ENCODE measurements around the gene IL17REL.

The IL17REL gene

DNA sequence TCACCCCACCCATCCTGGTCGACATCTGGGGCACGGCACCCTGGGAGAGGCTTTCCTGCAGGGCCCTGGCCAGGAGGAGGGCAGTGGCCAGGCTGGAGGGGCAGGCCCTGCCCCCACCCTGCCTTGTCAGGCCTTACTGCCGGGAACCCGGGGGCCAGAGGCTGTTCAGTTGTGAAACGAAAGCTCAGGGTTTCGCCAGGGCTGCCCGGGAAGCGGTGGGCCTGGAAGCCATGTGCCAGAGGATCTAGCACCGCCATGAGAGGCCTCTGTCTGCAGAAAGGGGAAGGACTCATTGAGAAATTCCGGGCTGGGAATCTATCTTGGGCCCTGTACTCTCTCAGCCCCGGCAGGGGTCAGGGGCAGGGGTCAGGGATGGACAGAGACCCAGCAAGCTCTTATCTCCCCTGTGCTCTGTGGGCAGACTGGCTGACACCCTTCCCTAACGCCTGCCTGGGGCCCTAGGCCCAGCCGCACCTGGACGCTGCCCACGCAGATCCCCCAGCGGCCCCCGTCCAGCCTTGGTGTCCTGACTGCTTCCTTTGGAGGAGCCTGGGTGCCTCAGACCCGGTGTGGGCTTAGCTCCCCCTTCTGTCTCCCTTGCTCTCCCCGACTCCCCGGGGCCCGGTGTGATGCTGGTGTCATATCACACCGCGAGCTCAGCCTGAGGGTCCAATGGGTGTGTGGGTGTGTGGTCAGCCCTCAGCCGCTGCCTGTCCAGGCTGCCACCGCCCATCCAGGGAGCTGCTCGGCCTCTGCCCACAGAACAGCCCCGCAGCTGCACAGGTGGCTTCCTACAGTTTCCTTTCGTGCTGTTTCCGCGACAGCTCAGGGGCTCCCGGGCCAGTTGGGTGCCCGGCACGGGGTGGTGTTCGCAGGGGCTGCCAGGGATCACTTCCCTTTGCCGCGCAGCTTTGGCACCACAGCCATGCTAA lies 45.5 kb downstream of the IL17REL start:
- DNase-seq (ENCODE audit: low read depth), result no peak

DNA sequence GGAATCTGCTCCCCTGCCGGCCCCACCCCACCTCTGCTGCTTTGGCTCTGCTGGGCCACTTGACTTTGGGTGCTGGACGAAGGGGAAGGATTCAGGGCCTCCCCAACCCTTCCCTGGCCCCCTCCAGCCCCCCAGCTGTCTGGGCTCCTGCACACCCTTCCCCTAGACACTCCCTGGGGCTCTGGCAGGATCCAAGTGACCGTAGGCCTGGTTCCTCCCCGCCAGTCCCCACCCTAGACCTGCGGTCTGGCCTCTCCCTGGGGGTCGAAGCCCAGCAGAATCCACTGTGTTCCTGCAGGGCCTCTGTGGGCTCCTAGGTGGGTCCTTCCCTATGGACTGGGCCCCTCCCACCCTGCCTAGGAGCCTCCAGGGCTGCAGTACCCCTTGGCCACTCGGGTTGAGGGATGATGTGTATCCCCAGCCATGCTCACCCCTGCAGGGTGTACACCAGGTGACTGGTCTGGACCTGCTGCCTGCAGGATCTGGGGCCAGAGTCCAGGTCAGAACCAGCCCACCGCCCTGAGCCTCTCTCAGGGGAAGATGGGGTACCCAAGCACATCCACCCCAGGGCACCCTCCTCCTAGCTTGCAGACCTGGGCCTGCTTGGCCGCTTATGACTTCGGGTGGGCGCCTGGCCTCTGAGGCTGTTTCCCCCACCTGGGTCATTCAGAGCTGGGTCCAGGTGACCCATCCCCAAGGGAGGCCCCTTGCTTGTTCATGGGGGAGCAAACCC lies 46.4 kb downstream of the IL17REL start:
- no peak for DNase-seq (ENCODE audit: low read depth)

DNA sequence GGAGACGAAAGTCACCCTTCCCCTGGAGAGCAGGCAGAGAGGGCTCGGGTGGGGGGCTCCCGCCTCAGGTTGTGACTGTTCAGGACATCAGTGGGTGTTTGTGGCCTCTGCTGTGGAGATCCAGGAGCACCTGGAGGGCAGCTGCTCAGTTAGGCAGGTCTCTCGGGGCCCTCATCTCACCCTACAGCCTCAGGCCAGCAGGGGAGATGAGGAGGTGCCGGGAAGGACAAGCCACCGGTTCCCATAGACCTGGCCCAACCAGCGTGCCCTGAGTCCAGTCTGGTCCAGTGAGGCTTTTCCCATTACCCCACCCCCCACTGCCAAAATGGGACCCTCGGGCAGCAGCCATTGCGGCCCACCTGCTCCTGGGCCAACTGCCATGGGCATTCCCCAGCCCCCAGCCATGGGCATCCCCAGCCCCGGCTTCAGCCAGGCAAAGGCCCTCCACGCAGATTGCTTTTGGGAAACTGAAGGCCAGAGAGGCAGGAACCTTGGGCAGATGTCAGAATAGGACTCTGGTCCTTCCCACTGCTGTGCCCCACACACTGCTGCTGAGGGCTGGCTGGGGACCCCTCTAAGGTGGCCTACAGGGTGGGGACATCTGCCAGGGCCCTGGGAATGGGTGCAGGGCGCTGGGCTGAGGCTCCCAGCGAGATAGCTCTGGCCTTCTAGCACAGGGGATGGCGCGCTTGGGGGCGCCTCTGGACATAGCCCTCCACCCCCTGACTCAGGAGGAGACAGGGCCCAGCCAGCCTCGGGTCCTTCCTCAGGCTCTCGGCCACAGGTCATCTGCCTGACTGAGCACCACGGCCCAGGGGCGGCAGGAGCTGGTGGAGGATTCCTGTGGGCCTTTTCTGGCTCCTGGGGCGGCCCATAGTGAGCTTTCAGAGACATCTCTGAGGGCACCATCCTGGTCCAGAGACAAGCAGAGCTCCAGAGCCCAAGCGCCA lies 47.2 kb downstream of the IL17REL start:
- no peak for DNase-seq (ENCODE audit: low read depth)

DNA sequence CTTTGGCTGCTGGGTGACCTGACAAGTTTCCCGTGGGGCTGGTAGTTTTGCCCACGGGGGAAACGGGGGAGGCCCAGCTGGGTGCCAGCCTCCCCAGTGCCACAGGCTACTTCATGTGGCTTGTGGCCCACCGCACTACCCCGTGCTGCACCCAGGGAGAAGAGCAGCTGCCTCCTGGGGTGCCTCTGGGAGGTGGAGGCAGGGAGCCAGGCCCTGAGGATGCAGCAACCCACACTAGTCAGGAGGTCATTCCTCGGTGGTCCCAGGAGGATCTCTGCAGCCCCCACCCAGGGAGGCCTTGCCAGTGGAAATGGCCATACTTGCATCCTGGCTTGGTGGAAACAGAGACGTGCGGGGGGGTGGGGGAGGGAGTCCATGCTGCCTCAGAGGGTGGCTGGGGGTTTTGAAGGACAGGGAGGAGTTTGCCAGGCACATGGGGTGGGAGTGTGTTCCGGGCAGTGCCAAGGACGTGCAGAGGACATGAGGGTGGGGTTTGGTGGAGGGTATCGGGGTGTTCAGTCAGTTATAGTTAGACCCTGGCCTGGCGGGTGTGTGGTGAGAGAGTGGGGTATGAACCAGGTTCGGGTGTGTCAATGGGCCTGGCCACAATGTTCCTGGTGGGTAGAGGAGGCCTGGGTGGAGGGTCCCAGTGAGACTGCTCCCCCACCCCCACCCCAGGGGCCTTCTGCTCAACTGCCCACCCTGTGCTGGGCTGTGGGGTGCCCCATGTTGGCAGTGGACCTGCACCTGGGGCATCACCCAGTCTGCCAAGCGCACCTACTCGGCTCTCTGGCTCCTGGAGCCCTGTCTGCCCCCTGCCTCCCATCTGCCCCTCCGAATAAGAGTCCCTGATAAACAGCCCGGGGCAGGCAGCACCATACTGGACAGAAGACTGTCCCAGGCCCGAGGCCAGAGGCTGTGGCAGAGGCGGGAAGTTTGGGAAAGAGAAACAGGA lies 48.2 kb downstream of the IL17REL start:
- no peak for DNase-seq (ENCODE audit: low read depth)

DNA sequence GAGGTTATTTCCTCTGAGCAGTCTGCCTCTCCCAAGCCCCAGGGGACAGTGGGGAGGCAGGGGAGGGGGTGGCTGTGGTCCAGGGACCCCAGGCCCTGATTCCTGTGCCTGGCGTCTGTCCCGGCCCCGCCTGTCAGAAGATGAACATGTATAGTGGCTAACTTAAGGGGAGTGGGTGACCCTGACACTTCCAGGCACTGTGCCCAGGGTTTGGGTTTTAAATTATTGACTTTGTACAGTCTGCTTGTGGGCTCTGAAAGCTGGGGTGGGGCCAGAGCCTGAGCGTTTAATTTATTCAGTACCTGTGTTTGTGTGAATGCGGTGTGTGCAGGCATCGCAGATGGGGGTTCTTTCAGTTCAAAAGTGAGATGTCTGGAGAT lies 48.9 kb downstream of the IL17REL start:
- DNase-seq (ENCODE audit: low read depth), result no peak

DNA sequence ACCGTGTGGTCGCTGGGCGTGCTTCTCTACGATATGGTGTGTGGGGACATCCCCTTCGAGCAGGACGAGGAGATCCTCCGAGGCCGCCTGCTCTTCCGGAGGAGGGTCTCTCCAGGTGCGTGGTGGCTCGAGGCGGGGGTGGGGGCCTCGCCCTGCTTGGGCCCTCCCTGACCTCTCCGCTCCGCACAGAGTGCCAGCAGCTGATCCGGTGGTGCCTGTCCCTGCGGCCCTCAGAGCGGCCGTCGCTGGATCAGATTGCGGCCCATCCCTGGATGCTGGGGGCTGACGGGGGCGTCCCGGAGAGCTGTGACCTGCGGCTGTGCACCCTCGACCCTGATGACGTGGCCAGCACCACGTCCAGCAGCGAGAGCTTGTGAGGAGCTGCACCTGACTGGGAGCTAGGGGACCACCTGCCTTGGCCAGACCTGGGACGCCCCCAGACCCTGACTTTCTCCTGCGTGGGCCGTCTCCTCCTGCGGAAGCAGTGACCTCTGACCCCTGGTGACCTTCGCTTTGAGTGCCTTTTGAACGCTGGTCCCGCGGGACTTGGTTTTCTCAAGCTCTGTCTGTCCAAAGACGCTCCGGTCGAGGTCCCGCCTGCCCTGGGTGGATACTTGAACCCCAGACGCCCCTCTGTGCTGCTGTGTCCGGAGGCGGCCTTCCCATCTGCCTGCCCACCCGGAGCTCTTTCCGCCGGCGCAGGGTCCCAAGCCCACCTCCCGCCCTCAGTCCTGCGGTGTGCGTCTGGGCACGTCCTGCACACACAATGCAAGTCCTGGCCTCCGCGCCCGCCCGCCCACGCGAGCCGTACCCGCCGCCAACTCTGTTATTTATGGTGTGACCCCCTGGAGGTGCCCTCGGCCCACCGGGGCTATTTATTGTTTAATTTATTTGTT lies 49.6 kb downstream of the IL17REL start:
- DNase-seq (ENCODE audit: low read depth), result no peak

DNA sequence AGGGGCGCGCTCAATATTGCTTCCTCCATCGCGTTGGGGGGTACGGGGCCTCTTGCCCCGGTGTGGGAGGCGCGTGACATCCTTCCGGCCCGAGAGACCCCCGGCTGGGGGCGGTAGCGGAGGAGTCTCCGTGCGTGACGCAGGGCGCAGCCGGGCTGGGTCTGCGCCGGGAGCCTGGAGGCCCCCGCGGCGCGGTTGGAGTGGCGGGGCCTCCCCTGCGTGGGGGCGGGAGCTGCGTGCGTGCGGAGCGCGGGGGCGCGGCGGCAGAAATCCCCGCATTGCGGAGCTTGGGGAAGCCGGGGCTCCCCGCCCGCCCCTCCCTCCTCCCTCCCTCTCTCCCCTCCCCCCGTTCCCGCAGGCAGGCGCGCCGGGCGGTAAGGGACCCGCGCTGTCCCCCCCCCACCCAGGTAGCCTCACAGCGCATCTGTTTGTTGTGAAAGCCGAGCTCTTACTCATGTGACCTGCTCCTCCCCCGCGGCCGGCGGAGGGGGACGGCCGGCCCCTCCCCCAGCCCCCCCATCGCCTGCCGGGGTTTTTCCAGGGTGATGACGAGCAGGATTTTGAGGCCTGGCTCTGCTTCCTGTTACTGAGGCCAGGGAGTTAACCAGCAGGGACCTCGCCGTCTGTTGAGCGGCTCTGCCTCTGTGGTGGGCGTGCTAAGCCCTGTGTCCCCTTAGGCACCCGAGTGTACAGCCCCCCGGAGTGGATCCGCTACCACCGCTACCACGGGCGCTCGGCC lies 50.4 kb downstream of the IL17REL start:
- peak; percentile 69 for DNase-seq (ENCODE audit: low read depth)

DNA sequence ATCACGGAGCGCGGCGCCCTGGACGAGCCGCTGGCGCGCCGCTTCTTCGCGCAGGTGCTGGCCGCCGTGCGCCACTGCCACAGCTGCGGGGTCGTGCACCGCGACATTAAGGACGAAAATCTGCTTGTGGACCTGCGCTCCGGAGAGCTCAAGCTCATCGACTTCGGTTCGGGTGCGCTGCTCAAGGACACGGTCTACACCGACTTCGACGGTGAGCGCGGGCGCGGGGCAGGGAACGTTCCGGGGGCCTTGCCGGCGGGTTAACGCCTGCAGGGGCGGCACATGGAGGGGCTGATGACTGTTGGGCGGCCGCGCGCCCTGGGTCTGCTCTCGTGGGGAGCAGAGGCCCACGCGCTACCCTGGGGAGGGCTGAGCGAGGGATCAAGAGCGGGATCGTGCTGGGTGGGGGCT lies 51.0 kb downstream of the IL17REL start:
- DNase-seq (ENCODE audit: low read depth), result no peak

DNA sequence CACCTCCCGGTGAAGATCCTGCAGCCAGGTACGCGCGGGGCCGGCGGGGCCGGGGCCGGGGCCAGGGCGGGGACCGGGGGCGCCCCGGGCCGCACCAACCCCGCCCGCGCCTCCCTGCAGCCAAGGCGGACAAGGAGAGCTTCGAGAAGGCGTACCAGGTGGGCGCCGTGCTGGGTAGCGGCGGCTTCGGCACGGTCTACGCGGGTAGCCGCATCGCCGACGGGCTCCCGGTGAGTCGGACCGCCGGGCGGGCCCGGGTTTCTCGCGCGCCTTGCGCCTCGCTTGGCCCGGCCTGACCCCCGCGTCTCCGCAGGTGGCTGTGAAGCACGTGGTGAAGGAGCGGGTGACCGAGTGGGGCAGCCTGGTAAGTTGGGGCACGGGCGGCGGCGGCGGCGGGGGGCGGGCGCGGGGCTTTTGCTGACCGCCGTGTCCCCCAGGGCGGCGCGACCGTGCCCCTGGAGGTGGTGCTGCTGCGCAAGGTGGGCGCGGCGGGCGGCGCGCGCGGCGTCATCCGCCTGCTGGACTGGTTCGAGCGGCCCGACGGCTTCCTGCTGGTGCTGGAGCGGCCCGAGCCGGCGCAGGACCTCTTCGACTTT lies 51.5 kb downstream of the IL17REL start:
- no peak for DNase-seq (ENCODE audit: low read depth)

DNA sequence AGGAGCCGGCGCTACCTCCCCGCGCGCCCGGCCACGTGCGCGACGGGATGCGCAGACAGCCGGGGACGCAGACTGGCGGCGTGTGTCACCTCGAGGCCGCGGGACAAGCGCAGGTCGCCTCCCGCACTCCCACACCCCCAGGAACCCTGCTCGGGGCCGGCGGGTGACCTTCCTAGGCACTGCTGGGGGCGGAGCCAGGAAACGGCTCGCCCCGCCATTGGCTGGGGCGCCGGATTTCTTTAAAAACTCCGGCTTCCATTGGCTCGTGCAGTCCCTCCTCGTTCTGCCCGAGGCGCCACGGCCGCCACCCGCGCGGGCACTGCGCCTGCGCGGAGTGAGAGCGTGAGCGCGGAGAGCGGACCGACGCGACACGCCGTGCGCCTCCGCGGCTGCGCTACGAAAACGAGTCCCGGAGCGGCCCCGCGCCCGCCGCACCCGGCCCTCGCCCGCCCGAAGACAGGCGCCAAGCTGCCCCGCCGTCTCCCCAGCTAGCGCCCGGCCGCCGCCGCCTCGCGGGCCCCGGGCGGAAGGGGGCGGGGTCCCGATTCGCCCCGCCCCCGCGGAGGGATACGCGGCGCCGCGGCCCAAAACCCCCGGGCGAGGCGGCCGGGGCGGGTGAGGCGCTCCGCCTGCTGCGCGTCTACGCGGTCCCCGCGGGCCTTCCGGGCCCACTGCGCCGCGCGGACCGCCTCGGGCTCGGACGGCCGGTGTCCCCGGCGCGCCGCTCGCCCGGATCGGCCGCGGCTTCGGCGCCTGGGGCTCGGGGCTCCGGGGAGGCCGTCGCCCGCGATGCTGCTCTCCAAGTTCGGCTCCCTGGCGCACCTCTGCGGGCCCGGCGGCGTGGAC lies 52.2 kb downstream of the IL17REL start, which contains the start of gene PIM3:
Gene PIM3, plus strand, starts transcription at position 614 of the 846 bp plus-strand sequence. Its CDS starts 176 bp downstream, at position 790.
- peak; percentile 95 for DNase-seq (ENCODE audit: low read depth)

DNA sequence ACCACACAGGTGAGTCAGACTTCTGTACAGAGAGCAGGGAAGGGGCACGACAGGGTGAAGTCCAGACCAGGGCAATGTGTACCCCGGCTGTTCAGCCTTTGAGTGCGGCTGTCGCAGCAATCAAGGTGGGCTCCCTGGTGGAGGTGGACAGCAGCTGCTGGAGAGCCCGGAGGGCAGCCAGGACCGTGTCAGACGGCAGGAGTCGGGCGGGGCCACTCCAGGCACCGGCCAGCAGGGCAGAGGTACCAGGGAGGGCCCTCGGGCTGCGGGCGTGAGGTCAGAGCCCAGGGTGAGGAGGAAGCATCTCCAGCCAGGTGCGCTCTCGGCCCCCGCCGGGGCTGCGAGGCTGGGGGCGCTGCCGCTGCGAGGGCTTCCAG lies 52.8 kb downstream of the IL17REL start:
- DNase-seq (ENCODE audit: low read depth), result no peak

DNA sequence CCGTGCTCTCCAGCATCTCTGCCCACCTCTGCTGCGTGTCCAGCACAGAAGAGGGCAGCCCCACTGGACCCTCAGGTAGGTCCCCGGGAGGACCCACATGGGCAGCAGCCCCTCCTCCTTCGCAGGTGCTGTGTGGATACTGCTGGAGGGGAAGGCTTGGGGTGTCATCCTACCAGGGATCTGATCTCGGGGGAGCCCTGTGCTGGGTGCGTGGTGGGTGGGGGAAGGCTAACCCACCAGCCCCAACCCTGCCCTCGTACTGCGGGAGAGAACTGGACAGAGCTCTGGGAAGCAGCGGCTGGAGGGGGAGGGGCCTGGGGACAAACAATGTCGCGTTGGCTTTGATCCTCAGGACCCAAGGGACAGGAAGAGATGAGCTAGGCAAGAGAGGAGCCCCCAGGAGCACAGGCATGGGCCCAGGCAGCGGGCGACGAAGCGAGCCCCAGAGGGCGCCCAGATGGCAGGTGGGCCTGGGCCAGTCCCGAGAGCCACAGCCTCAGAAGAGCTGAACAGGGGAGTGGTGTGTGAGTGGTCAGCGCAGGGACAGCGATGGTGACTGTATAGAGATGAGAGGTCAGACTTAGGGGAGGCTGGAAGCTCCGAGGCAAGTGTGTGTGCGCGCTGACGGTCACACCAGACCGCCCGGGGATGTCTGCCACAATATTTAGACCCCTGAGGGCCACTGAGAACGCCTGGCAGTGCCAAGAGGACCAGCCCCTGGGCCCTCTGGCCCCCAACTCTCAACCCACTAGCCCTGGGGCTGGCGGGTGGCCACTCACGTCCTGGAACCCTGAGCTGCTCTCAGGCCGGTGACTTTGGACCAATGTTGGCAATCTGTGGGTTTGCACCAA lies 53.4 kb downstream of the IL17REL start:
- DNase-seq (ENCODE audit: low read depth), result no peak

DNA sequence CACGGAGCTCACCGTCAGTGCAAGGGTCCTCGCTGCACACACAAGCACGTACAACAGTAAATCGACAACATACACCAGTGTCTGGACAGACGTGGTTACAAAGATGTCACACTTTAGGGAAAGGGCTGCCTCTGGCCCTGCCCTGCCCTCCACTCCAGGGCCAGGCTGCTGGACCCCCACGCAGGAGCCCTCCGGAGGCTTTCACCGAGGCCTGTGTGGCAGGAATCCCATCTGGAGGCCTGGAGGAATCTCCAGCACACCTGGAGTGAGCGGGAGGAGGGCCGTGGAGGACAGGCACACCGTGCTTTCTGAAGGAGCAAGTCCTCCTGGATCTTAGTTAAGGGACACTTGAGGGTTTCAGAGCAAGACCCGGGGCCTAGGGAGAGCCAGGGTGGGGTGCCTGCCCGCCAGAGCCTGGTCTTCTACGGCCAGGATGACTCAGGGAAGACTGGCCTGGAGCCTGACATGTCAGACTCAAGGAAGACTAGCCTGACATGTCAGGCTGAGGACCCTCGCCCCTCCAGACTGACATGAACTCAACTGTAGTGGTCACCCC lies 54.1 kb downstream of the IL17REL start:
- no peak for DNase-seq (ENCODE audit: low read depth)

DNA sequence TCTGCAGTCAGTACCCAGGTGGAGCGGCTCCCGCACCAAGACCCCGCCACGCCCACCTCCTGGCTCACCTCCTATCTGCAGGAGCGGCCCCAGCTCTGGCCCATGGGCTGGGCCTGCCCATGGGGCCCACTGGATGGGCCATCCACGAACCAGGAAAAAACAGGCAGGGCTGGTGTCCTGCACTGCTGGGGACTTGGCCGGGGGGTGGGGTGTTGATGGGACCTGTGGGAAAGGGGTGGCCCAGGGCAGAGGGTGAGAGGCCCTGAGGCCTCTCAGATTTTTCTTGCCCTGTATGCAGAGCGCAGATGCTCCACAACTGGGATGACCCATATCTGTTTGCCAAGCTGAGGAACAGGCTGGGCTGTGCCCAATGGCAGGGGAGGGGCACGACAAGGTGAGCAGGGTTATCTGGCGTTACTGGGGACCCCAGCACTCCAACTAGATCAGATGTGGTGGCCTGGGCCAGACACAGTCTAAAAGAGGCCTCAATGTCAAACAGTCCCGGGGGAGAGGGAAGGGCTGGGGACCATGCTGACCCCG lies 54.7 kb downstream of the IL17REL start:
- no peak for DNase-seq (ENCODE audit: low read depth)

DNA sequence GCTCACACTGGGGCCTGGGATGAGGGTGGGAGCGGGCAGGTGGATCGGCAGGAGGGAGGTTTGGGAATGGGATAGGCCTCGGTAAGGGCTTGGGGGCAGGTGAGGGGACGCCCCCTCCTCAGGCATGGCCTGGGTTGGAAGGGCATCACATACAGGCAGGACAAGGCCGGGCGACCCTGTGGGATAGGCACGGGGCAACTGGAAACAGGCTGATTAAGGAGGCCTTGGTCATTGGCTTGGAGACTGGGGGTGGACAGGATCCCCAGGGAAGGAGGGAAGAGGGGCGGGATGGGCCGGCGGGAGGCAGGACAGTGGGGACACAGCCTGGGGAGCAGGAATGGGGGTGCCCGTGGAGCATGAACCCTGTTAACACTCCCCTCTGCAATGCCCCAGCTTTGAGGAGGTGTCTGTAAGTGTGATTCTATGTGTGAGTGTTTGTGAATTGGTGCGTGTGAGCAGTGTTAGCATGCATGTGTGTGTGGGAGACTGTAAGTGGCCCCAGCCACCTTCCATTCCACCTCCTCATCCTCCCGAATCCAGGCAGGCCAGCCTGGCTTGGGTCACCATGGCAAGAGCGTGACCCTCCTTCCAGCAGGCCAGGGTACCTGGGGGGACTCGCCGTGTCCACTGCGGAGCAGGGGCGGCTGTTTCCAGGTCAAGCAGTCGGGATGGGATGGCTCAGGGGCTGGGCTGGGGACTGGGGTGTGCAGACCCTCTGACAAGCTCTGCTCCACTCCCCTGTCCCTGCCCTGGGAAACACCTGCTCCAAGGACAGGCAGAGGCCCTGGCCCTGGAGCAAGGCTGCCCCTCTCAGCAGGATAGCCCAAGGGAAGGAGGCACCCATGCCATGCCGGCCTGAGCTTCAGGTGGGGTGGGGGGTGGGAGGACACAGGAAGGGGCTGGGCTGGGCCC lies 55.4 kb downstream of the IL17REL start:
- no peak for DNase-seq (ENCODE audit: low read depth)

Data from CMK (cell line).